Choroid plexus epithelial cell (primary cell): ENCODE data around the gene HOXC9.

ENCODE experiments used
- DNase-seq: peaks from one replicate; pipeline ENCODE4 v3.0.0-alpha.2; 2010; ENCODE audit warnings: low read depth
- H3K4me3 ChIP-seq: 2 replicates; pipeline ENCODE4 v1.5.1; 2011; ENCODE audit warnings: low read depth, mild to moderate bottlenecking, control low read depth, low read length, moderate library complexity
- TF ChIP-seq, protein P1 (sequence below): conservative IDR thresholded peaks from 2 replicates; pipeline ENCODE4 v1.5.1; 2011; ENCODE audit warnings: low read depth, mild to moderate bottlenecking, control low read depth, inconsistent platforms, low read length, moderate library complexity

Gene HOXC9

DNA sequence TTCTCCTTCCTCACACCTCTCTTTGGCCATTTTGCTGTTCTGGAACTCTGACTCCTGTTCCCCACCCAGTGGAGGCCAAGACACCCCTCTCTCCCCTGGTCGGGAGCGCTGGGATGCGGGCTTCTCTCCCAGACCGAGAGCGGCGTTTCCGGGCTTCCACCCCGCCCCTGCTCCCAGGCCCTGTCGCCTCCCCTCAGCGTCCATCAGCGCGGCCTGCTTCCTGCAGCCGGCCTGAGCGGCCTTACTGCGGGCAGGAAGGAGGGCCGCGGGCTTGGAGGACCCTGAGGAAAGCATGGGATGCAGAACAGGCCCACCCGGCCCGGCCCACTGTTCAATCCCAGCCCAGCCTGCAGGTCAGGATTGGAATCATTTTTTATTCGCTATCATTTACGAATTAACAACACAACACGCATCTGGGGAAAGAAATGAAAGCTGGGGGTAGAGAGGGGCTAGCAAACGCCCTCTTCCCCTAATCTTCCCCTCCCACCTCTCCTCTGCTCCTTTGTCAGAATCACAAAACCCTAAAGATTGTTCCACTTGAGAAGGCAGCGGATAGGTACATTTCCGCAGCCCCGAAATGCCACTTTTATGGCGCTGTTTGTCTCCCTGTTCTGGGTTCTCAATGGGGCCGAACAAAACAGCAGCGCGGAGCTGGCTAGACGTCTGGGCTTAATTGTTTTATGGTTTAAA, 5.0 kb downstream of the HOXC9 start:
- H3K4me3 ChIP-seq = no peak overlapping the region
- TF ChIP-seq, protein P1, sequence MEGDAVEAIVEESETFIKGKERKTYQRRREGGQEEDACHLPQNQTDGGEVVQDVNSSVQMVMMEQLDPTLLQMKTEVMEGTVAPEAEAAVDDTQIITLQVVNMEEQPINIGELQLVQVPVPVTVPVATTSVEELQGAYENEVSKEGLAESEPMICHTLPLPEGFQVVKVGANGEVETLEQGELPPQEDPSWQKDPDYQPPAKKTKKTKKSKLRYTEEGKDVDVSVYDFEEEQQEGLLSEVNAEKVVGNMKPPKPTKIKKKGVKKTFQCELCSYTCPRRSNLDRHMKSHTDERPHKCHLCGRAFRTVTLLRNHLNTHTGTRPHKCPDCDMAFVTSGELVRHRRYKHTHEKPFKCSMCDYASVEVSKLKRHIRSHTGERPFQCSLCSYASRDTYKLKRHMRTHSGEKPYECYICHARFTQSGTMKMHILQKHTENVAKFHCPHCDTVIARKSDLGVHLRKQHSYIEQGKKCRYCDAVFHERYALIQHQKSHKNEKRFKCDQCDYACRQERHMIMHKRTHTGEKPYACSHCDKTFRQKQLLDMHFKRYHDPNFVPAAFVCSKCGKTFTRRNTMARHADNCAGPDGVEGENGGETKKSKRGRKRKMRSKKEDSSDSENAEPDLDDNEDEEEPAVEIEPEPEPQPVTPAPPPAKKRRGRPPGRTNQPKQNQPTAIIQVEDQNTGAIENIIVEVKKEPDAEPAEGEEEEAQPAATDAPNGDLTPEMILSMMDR = no peak

DNA sequence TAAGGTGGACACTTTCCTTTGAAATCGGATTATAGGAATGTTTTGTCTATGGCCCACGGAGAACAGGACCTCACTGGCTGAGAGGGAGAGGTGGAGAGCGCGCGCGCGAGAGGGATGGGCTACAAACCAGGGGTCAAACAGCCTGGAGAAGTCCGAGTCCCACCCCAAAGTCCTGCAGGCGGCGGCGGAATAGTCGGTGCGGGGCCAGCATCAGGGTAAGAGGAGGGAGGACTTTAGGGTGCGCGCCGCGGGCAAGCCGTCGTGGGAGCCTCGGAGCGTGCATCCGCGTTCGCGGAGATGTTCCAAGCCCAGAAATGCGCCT, 5.5 kb downstream of the HOXC9 start:
- H3K4me3 ChIP-seq = no peak overlapping the region

More for the DNA sequence above, 5.0 kb downstream of the HOXC9 start:
- no peak for DNase-seq

DNA sequence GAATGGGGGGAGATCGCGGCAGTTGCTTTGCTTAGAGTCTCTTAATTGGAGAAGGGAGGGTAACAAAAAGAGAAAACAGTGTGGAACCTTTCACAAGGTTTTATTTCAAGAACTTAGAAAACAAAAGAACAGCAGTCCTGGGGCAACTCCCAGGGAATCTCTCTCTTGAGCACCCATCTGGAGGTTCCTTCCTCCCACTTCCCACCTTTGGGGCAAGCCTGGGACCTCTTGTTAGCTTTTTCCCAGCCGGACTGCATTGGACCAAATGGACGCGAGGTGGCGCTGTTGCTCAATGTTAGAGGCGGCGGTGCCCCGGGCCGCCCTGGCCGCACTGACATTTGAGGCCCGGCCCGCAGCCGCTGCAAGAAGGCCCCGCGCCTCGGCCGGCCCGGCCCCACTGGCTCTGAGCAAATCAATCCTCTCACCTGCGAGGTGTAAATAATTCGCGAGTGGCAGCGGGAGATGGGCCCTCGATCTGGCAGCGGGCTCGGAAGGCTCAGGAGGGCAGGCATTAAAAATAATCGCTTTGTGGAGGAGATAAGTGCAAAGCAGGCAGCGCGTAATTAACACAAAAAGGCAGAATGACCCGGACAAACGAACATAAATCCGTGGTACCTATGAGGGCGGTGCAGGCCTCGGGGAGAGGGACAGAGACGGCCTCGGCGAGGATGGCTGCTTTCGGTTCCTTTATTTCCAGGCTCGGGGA, 6.0 kb downstream of the HOXC9 start:
- DNase-seq = peak; percentile 73
- peak overlapping the region; percentile 35 for H3K4me3 ChIP-seq
- TF ChIP-seq, protein P1 = peak; percentile 83

More for the DNA sequence above, 5.5 kb downstream of the HOXC9 start:
- TF ChIP-seq, protein P1 = no peak
- no peak for DNase-seq

DNA sequence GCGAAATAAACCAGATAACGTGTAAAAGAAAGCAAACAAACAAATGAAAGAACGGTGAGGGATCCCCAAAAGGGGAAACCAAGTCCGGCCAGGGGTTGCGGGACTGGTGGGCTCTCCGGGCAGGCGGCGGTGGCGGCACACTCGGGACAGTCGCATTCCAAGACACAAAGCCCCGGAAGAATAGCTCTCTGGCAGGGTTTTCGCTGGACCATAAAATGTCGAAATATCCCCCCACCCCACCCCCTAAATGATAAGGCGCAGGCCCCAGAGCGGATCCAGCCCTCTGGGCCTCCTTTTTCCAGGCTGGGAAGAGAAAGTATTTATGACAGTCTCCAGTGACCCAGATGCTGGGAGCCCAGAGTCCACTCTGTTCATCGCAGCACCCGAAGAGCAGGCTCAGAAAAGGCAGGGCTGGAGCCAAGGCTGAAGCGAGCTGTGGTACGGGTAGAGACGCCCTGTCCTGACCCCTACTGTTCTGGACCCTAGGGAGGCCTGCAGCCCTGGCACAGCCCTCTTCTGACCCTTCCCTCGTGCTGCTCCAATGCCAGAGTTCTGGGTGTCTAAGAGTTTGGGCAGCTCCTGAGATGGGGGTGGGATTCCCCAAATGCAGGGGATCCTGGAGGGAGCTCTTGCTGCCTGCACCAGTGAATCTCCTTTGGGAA, 6.7 kb downstream of the HOXC9 start:
- TF ChIP-seq, protein P1 = no peak
- no peak overlapping the region for H3K4me3 ChIP-seq
- DNase-seq = no peak

DNA sequence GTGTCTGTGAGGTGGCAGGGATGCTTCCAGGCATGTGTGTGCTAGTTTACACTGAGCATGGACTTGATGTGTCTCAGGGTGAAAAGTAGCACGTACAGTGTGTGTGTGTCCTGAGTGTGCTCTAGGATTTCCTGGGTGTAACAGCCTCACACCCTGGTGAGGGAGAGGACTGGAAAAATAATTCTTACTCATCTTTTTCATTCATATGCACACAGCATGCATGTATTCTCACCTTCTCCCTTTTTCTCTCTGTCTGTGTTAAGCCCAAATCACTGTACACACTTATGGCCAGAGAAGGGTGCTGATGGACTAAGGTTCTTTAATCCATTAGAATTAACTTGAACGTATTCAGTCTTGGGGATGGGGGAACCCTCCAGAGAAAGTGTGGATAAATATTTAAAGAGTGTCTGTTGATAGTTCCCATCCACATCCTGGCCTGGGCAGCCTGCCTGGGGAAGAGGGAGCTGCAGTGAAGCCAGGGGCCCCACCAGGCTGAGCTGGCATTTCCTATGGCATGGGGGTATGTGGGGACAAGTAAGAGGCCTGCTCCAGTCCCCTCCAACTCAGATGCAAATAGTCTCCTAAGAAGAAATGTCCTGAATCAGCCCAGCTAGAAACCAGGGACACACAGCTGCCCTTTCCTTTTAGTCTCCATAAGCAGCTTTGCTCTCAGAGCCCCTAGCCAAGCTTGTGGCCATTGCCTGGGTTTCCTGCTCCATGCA, 7.7 kb downstream of the HOXC9 start:
- DNase-seq = no peak
- no peak overlapping the region for H3K4me3 ChIP-seq
- TF ChIP-seq, protein P1 = no peak

DNA sequence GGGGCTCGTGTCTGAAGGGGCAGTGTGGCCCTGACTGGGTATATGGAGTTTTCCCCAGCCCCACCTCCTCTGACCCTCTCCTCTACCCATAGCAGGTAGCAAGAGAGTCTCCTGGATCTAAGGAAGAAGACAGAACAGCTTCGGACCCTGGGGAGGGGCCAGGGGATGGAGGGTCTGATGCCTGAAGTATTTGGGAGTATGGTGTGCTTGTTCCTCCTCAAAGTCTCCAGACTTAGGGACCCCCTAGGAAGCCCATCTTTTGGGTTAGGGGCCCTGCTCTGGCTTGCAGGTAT, 8.2 kb downstream of the HOXC9 start:
- H3K4me3 ChIP-seq = no peak overlapping the region
- TF ChIP-seq, protein P1 = no peak
- no peak for DNase-seq
